ENCODE data around the gene GNAO1. TPM values are rescaled to one million over a fixed set of nuclear protein-coding genes. Genes with fewer than 3 reads are reported as not detected.

Gene GNAO1
- total RNA-seq, 4 donors from 2014 or later, result 0.67 to 4.0 (median 2.2) TPM

- no peak for DNase-seq (ENCODE audit: low spot score in 2 of 2)
- WGBS, 2 donors, result 82 to 89% methylated on average over 4 of the region's 4 CpGs
These were observed 68.1 kb downstream of the GNAO1 start for GRCh38 chr16:56259425-56259779.

GRCh38 chr16:56260378-56261160, 69.3 kb downstream of the GNAO1 start:
- TF ChIP-seq POLR2A (IDR thresholded peaks at IDR 0.05) (no peak), CTCF (IDR thresholded peaks at IDR 0.05) (no peak)
- WGBS, 2 donors, result 90 to 94% methylated on average over 12 to 13 of the region's 13 CpGs
- intact Hi-C loops (cut with DNase I; ENCODE audit: low total_unique reads), result no loop called here

More at GRCh38 chr16:56259425-56259779, 68.1 kb downstream of the GNAO1 start:
- H3K4me3 ChIP-seq (ENCODE audit: low read depth, poor library complexity, severe bottlenecking), result no peak overlapping the region
- TF ChIP-seq CTCF (IDR thresholded peaks at IDR 0.05), result no peak
- TF ChIP-seq POLR2A (IDR thresholded peaks at IDR 0.05), result no peak
- intact Hi-C loops (cut with DNase I; ENCODE audit: low total_unique reads), result no loop called here

GRCh38 chr16:56261656-56262055, 70.4 kb downstream of the GNAO1 start:
- no peak overlapping the region for H3K4me3 ChIP-seq (ENCODE audit: low read depth, poor library complexity, severe bottlenecking)
- TF ChIP-seq POLR2A (IDR thresholded peaks at IDR 0.05) (no peak), CTCF (IDR thresholded peaks at IDR 0.05) (no peak)
- WGBS, 2 donors, result 69 to 71% methylated on average over 7 of the region's 7 CpGs
- DNase-seq (ENCODE audit: low spot score in 2 of 2), result no peak
- intact Hi-C loops (cut with DNase I; ENCODE audit: low total_unique reads), result no loop called here

More at GRCh38 chr16:56260378-56261160, 69.3 kb downstream of the GNAO1 start:
- no peak overlapping the region for H3K4me3 ChIP-seq (ENCODE audit: low read depth, poor library complexity, severe bottlenecking)
- no peak for DNase-seq (ENCODE audit: low spot score in 2 of 2)

GRCh38 chr16:56262148-56262547, 70.9 kb downstream of the GNAO1 start:
- WGBS, 2 donors, result 36 to 54% methylated on average over 5 of the region's 5 CpGs

GRCh38 chr16:56262551-56263245, 71.4 kb downstream of the GNAO1 start:
- WGBS, 2 donors, result 70 to 72% methylated on average over 9 of the region's 9 CpGs
- intact Hi-C loops (cut with DNase I; ENCODE audit: low total_unique reads), result no loop called here
- no peak overlapping the region for H3K4me3 ChIP-seq (ENCODE audit: low read depth, poor library complexity, severe bottlenecking)
- TF ChIP-seq CTCF (IDR thresholded peaks at IDR 0.05) (no peak), POLR2A (IDR thresholded peaks at IDR 0.05) (no peak)
- no peak for DNase-seq (ENCODE audit: low spot score in 2 of 2)

More at GRCh38 chr16:56262148-56262547, 70.9 kb downstream of the GNAO1 start:
- intact Hi-C loops (cut with DNase I; ENCODE audit: low total_unique reads), result no loop called here
- H3K4me3 ChIP-seq (ENCODE audit: low read depth, poor library complexity, severe bottlenecking), result no peak overlapping the region
- no peak for TF ChIP-seq CTCF (IDR thresholded peaks at IDR 0.05)
- no peak for TF ChIP-seq POLR2A (IDR thresholded peaks at IDR 0.05)
- DNase-seq (ENCODE audit: low spot score in 2 of 2), result no peak
